ENCODE measurements around the gene MC4R.

The MC4R gene

DNA sequence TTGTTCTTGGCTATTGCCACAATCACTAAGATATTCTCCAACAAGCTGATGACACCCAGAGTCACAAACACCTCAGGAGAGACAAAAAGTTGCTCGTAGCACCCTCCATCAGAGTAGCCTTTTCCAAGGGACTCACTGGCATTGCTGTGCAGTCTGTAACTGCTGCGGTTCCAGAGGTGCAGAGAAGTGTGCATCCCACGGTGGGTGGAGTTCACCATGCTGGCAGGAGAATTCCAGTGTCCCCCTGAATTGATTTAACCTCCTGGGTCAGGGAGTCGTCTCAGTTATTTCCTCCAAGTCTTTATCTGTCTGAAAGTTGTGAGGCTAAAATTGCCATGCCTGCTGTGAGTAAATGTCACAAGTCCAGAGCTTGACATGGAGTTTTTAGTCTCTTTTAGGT lies 443 bp downstream of the MC4R start:
- no peak for DNase-seq (ENCODE audit: low read depth)
- no peak for TF ChIP-seq CTCF (conservative IDR thresholded peaks at IDR 0.05; ENCODE audit: low read length)
- peak overlapping the region; percentile 27 for H3K4me3 ChIP-seq (ENCODE audit: low read length)

GRCh38 chr18:60358516-60358915 lies 14.1 kb downstream of the MC4R start:
- no peak for TF ChIP-seq CTCF (conservative IDR thresholded peaks at IDR 0.05; ENCODE audit: low read length)

GRCh38 chr18:60350941-60351340 lies 21.6 kb downstream of the MC4R start:
- TF ChIP-seq CTCF (conservative IDR thresholded peaks at IDR 0.05; ENCODE audit: low read length) = no peak
- DNase-seq (ENCODE audit: low read depth) = peak; percentile 12
- no peak overlapping the region for H3K4me3 ChIP-seq (ENCODE audit: low read length)

More at GRCh38 chr18:60358516-60358915, 14.1 kb downstream of the MC4R start:
- H3K4me3 ChIP-seq (ENCODE audit: low read length) = no peak overlapping the region
- DNase-seq (ENCODE audit: low read depth) = peak; percentile 46

- TF ChIP-seq CTCF (conservative IDR thresholded peaks at IDR 0.05; ENCODE audit: low read length) = no peak
- DNase-seq (ENCODE audit: low read depth) = no peak
Observed at GRCh38 chr18:60350150-60350549, 22.4 kb downstream of the MC4R start.

GRCh38 chr18:60347526-60348045 lies 25.0 kb downstream of the MC4R start:
- no peak overlapping the region for H3K4me3 ChIP-seq (ENCODE audit: low read length)
- no peak for DNase-seq (ENCODE audit: low read depth)
- no peak for TF ChIP-seq CTCF (conservative IDR thresholded peaks at IDR 0.05; ENCODE audit: low read length)

More at GRCh38 chr18:60350150-60350549, 22.4 kb downstream of the MC4R start:
- H3K4me3 ChIP-seq (ENCODE audit: low read length) = no peak overlapping the region

DNA sequence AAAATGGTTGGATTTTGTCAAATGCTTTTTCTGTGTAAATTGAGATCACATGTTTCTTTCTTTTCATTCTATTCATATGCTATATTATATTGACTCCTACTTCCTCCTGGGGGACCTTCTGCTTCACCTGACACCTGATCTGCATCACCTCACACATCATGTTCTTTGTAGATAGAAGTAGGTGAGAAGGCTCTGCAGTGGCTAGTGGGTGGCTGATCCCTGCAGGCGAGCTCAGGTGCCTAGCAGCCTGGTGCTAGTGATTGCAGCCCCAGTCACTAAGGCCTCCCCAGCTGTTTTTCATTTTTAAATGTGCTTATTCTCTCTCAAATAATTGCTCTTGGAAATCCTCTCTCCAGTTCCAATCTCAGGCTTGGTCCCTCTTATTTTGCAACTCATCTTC lies 33.6 kb downstream of the MC4R start:
- H3K4me3 ChIP-seq (ENCODE audit: low read length) = no peak overlapping the region
- TF ChIP-seq CTCF (conservative IDR thresholded peaks at IDR 0.05; ENCODE audit: low read length) = no peak
- no peak for DNase-seq (ENCODE audit: low read depth)

GRCh38 chr18:60331890-60332289 lies 40.7 kb downstream of the MC4R start:
- no peak for DNase-seq (ENCODE audit: low read depth)
- TF ChIP-seq CTCF (conservative IDR thresholded peaks at IDR 0.05; ENCODE audit: low read length) = no peak
- no peak overlapping the region for H3K4me3 ChIP-seq (ENCODE audit: low read length)
